Panc1 (cell line): ENCODE results near the gene KIF23. TPM values are rescaled to one million over a fixed set of nuclear protein-coding genes. Genes with fewer than 3 reads are reported as not detected.

Experiments used
- ATAC-seq: fragments of 200-7000 bp; cut with Tn5 transposase; 2 replicates; pipeline ENCODE4 v1.9.1; 2020; ENCODE audit warnings: mild to moderate bottlenecking, moderate library complexity
- BruUV-seq: library from RNA; stranded (reverse); fragments of 400-500 nt; replicated peaks from 2 replicates; lab custom pipeline; 2021; lab: Mats Ljungman, UMichigan
- CTCF ChIA-PET: fragments of 300-600 bp; sonication (Branson Sonifier 250); formaldehyde crosslinking; loops from one replicate; lab custom pipeline; 2022; ENCODE audit warnings: antibody characterized with exemption; lab: Charles Lee
- POLR2A ChIA-PET: fragments of 300-600 bp; sonication (Branson Sonifier 250); formaldehyde crosslinking; loops from one replicate; lab custom pipeline; 2022; ENCODE audit warnings: antibody characterized with exemption; lab: Charles Lee
- DNase-seq: peaks from one replicate; pipeline ENCODE4 v3.0.0-alpha.2; 2010; ENCODE audit warnings: low read depth, low spot score
- H3K27ac ChIP-seq: 2 replicates; pipeline ENCODE4 v1.5.1; 2011; ENCODE audit warnings: mild to moderate bottlenecking, low read length, inconsistent platforms
- H3K27me3 ChIP-seq: fragments of 200-500 bp; sonication (Bioruptor generic); 2 replicates; pipeline ENCODE4 v1.6.0; 2014; ENCODE audit warnings: low read length, inconsistent platforms; ENCODE audit not compliant: control insufficient read depth, insufficient read depth
- H3K36me3 ChIP-seq: fragments of 200-500 bp; sonication (Bioruptor generic); 2 replicates; pipeline ENCODE4 v1.5.1; 2014; ENCODE audit warnings: inconsistent platforms, mild to moderate bottlenecking, low read length, moderate library complexity; ENCODE audit not compliant: control insufficient read depth, insufficient read depth
- H3K4me1 ChIP-seq: 2 replicates; pipeline ENCODE4 v1.5.1; 2011; ENCODE audit warnings: inconsistent platforms, mild to moderate bottlenecking, low read length, moderate library complexity; ENCODE audit not compliant: control insufficient read depth, insufficient read depth
- H3K4me3 ChIP-seq, 2 experiments: 2 replicates each; pipeline ENCODE4 v1.5.1; 2011 to 2012; ENCODE audit warnings: low read depth in 2 of 2, low read length in 2 of 2, mild to moderate bottlenecking in 2 of 2, inconsistent platforms in 1 of 2, moderate library complexity in 1 of 2
- H3K9me3 ChIP-seq: fragments of 200-500 bp; sonication (Bioruptor generic); 2 replicates; pipeline ENCODE4 v1.5.1; 2014; ENCODE audit warnings: low read depth, mild to moderate bottlenecking, inconsistent platforms, low read length, moderate library complexity; ENCODE audit not compliant: control insufficient read depth, insufficient read depth
- CTCF ChIP-seq: fragments of 450-650 bp; IDR thresholded peaks from 2 replicates; pipeline ENCODE4 v1.5.1; 2017; ENCODE audit warnings: mild to moderate bottlenecking
- POLR2AphosphoS5 ChIP-seq: IDR thresholded peaks from 2 replicates; pipeline ENCODE4 v1.6.1; 2012; ENCODE audit warnings: mild to moderate bottlenecking, low read depth, low read length, moderate library complexity
- REST ChIP-seq, 2 experiments: IDR thresholded peaks; 2 replicates each; pipeline ENCODE4 v1.6.1; 2011 to 2012; ENCODE audit warnings: low read depth in 2 of 2, control low read depth in 1 of 2, low read length in 1 of 2, mild to moderate bottlenecking in 1 of 2, moderate library complexity in 1 of 2; ENCODE audit not compliant: insufficient read depth in 1 of 2
- SIN3A ChIP-seq: IDR thresholded peaks from 2 replicates; pipeline ENCODE4 v1.6.1; 2012; ENCODE audit warnings: low read depth, mild to moderate bottlenecking, low read length, moderate library complexity, borderline replicate concordance; ENCODE audit not compliant: insufficient read depth
- TCF7L2 ChIP-seq: IDR thresholded peaks from 2 replicates; pipeline ENCODE4 v1.6.1; 2011; ENCODE audit warnings: mild to moderate bottlenecking, low read depth, low read length, inconsistent platforms
- in situ Hi-C: cut with HindIII; loops from 2 replicates; pipeline ENCODE4 v1.10.0; 2016; ENCODE audit warnings: low sequenced_read_pairs, low pct_unique_long_range_greater_than_20kb
- intact Hi-C: fragments of 100-400 bp; cut with micrococcal nuclease; formaldehyde crosslinking; loops from one replicate; pipeline ENCODE4 v1.10.0; 2022; ENCODE audit not compliant: unreplicated experiment
- total RNA-seq: library from RNA; stranded (reverse); gene quantifications from one replicate; pipeline ENCODE4 v1.2.1, GENCODE V29; 2021; ENCODE audit not compliant: unreplicated experiment

KIF23 gene
- total RNA-seq, 1 experiment from 2014 or later, result 82.5 TPM

GRCh38 chr15:69484837-69485236 lies 70.7 kb downstream of the KIF23 start:
- CTCF ChIA-PET, result no interaction called here
- POLR2A ChIA-PET, result no interaction called here
- intact Hi-C loops, result no loop called here

GRCh38 chr15:69486481-69487110 lies 72.4 kb downstream of the KIF23 start:
- Histone ChIP-seq H3K36me3 (no peaks in the 10 kb centered on the region), H3K27me3 (no peaks in the 10 kb centered on the region), H3K4me1 (peaks cover 3% of the 10 kb centered on the region), H3K27ac (no peak overlapping the region), H3K9me3 (peaks cover under 1% of the 10 kb centered on the region; the same call in 1 of the 2 replicates), H3K4me3 (no peak overlapping the region)
- in situ Hi-C loops (no loop called here), intact Hi-C loops (no loop called here)
- ATAC-seq, result no peak
- POLR2A ChIA-PET, result no interaction called here
- DNase-seq, result no peak
- BruUV-seq, result no TSS peak
- TF ChIP-seq REST (IDR thresholded peaks at IDR 0.05; ENCODE audit: insufficient read depth in 1 of 2, low read depth in 2 of 2, low read length in 1 of 2), result no peak
- TF ChIP-seq SIN3A, result no peak
- TF ChIP-seq POLR2AphosphoS5, result no peak
- TF ChIP-seq CTCF, result no peak
- TF ChIP-seq TCF7L2, result no peak
- CTCF ChIA-PET, result no interaction called here

More at GRCh38 chr15:69484837-69485236, 70.7 kb downstream of the KIF23 start:
- in situ Hi-C loops, result no loop called here
- no peak for DNase-seq
- BruUV-seq, result no TSS peak
- H3K27me3 ChIP-seq, result no peaks in the 10 kb centered on the region
- no peak for TF ChIP-seq SIN3A
- TF ChIP-seq TCF7L2, result no peak
- no peak for TF ChIP-seq CTCF
- no peak for ATAC-seq
- no peaks in the 10 kb centered on the region for H3K36me3 ChIP-seq
- H3K9me3 ChIP-seq, result no peaks in the 10 kb centered on the region
- peaks cover 7% of the 10 kb centered on the region for H3K4me1 ChIP-seq
- no peak overlapping the region for H3K27ac ChIP-seq
- H3K4me3 ChIP-seq, result no peak overlapping the region
